ENCODE measurements around the gene DENND1B. TPM values are rescaled to one million over a fixed set of nuclear protein-coding genes. Genes with fewer than 3 reads are reported as not detected.

DENND1B gene
- total RNA-seq, 1 donor from 2014 or later = 7.5 TPM

DNA sequence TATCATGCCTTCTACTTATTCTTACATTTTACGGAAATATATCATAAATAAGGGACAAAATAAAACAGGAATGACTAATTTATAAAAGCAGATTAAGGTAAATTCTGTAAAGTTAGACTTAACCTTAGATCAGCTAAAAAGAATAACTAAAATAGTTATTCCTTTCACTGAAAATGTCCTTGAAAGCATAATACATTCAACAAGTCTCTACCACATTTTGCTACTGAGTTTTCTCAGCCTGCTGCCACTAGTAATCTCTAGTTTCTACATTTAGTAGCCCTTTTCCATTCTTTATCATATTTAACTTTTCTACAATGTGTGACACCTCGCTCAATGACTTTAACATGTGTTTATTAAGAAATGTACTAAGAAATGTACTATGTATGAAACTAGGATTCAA lies 89.0 kb downstream of the DENND1B start:
- Histone ChIP-seq H3K4me3 (ENCODE audit: low read depth, low read length) (no peak overlapping the region), H3K27me3 (ENCODE audit: control insufficient read depth, insufficient read depth, low read length) (no peaks in the 10 kb centered on the region), H3K36me3 (ENCODE audit: control insufficient read depth, insufficient read depth, low read length) (no peaks in the 10 kb centered on the region)
- TF ChIP-seq, protein P1, sequence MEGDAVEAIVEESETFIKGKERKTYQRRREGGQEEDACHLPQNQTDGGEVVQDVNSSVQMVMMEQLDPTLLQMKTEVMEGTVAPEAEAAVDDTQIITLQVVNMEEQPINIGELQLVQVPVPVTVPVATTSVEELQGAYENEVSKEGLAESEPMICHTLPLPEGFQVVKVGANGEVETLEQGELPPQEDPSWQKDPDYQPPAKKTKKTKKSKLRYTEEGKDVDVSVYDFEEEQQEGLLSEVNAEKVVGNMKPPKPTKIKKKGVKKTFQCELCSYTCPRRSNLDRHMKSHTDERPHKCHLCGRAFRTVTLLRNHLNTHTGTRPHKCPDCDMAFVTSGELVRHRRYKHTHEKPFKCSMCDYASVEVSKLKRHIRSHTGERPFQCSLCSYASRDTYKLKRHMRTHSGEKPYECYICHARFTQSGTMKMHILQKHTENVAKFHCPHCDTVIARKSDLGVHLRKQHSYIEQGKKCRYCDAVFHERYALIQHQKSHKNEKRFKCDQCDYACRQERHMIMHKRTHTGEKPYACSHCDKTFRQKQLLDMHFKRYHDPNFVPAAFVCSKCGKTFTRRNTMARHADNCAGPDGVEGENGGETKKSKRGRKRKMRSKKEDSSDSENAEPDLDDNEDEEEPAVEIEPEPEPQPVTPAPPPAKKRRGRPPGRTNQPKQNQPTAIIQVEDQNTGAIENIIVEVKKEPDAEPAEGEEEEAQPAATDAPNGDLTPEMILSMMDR (IDR thresholded peaks at IDR 0.05; ENCODE audit: insufficient read depth, low read length, poor library complexity, severe bottlenecking) = no peak
- no peak for DNase-seq (ENCODE audit: low read depth)

DNA sequence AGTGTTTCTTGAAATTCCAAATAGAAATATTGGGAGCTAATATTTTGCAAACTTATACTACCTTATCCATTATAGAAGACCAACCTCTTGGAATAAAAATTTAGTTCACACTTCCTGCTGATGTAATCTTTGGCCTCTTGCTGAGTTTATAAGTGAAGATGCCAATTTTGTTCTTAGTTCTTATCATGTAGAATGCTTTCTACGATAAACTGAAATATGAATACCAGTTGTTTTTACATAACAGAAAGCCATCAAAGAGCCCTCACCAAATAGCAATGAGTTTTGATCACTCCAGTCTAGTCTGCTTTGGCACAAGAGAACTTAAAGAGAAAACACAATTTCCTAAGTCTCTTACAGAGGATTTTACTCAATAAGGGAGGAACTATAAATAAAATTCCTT lies 89.5 kb downstream of the DENND1B start:
- TF ChIP-seq, protein P1 (IDR thresholded peaks at IDR 0.05; ENCODE audit: insufficient read depth, low read length, poor library complexity, severe bottlenecking) = no peak
- no peaks in the 10 kb centered on the region for H3K27me3 ChIP-seq (ENCODE audit: control insufficient read depth, insufficient read depth, low read length)
- H3K4me3 ChIP-seq (ENCODE audit: low read depth, low read length) = no peak overlapping the region
- H3K36me3 ChIP-seq (ENCODE audit: control insufficient read depth, insufficient read depth, low read length) = no peaks in the 10 kb centered on the region
- DNase-seq (ENCODE audit: low read depth) = no peak

DNA sequence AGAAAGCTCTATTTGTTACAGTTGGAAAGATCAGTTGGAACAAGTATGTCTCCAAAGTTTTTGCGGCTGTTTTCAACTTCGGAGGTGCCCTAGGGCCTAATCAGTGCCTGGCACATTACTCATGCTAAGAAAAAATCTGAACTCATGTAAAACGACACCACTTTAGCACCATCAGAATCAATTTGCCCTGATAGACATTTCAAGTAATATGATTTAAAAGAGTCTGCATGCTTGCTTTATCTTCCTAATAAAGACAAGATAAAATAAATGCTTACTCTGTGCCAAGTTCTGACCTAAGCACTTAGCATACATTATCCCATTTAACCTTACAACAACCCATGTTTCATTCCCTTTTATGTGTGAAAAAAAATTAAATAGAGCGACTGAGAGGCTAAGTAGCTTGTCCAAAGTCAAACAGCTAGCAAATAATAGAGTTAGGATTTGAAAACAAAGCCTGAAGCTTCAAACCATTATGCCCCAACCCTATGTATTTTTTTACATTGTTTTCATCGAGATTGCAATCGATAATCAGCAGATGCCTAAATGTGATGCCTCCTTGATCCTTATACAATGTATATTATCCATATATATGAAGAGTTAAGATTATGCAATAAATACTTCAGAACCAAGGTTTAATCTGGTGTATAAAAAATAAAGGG lies 91.3 kb downstream of the DENND1B start:
- TF ChIP-seq, protein P1 (IDR thresholded peaks at IDR 0.05; ENCODE audit: insufficient read depth, low read length, poor library complexity, severe bottlenecking) = no peak
- Histone ChIP-seq H3K4me3 (ENCODE audit: low read depth, low read length) (no peak overlapping the region), H3K36me3 (ENCODE audit: control insufficient read depth, insufficient read depth, low read length) (no peaks in the 10 kb centered on the region), H3K27me3 (ENCODE audit: control insufficient read depth, insufficient read depth, low read length) (no peaks in the 10 kb centered on the region)
- no peak for DNase-seq (ENCODE audit: low read depth)

DNA sequence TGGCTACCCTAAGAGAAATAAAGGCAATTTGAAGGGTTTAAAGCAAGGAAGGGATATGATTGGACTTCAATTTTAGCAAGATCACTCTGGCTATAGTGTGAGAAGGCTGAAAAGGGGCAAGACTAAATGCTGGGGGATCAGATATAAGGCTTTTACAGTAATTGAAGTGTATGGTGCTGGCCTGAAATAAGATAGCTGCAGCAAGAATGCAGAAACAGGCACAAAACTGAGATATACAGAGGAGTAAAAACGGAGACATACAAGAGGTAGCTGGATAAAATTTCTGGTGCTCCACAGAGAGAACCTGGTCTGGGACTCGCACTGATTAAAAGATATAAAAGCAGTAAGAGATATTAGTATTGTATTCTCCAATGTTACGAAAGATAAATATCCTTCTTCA lies 92.0 kb downstream of the DENND1B start:
- Histone ChIP-seq H3K36me3 (ENCODE audit: control insufficient read depth, insufficient read depth, low read length) (no peaks in the 10 kb centered on the region), H3K27me3 (ENCODE audit: control insufficient read depth, insufficient read depth, low read length) (no peaks in the 10 kb centered on the region), H3K4me3 (ENCODE audit: low read depth, low read length) (no peak overlapping the region)
- TF ChIP-seq, protein P1 (IDR thresholded peaks at IDR 0.05; ENCODE audit: insufficient read depth, low read length, poor library complexity, severe bottlenecking) = no peak
- DNase-seq (ENCODE audit: low read depth) = no peak

DNA sequence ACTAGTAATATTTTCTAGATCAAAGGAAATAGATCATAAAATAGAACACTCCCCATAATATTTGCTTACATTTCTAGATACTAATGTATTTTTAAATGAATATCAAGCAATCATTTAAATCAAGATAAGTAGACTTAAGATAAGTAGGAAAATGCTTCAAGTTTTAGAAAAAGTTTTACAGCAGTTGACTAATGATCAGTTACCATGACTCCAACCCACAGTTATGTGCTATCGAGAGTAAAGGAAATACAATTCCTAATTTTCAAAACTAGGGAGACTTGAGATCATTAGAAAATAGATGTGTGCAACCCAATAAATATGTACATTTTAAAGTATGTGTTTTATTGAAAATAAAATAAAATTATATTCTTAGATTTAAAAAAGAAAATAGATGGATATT lies 95.0 kb downstream of the DENND1B start:
- TF ChIP-seq, protein P1 (IDR thresholded peaks at IDR 0.05; ENCODE audit: insufficient read depth, low read length, poor library complexity, severe bottlenecking) = no peak
- no peak overlapping the region for H3K4me3 ChIP-seq (ENCODE audit: low read depth, low read length)
- no peaks in the 10 kb centered on the region for H3K27me3 ChIP-seq (ENCODE audit: control insufficient read depth, insufficient read depth, low read length)
- no peak for DNase-seq (ENCODE audit: low read depth)
- no peaks in the 10 kb centered on the region for H3K36me3 ChIP-seq (ENCODE audit: control insufficient read depth, insufficient read depth, low read length)

DNA sequence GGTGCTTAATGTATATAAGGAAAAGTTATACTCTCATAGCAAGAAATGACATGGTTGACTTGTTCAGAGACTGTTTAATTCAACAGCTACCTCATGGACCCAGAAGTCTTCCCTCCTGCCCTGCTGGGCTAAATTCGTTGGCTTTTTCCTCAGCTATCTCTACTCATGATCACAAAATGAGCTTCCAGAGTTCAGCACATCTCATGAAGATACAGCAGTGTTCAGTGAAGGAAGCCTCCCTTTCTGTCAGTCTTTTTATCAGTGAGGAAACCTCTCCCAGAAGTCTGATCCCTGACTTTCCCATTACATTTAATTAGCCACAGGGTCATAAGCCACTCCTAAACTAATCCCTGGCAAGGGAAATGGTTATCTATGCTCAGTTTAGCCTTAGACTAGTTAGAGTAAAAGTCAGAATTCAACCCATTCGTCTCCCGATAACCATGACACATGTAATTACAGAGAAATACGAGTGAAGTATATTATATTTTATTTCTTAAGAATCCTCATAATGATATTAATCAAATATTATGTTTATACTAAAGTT lies 97.5 kb downstream of the DENND1B start:
- DNase-seq (ENCODE audit: low read depth) = no peak
- Histone ChIP-seq H3K4me3 (ENCODE audit: low read depth, low read length) (no peak overlapping the region), H3K36me3 (ENCODE audit: control insufficient read depth, insufficient read depth, low read length) (no peaks in the 10 kb centered on the region), H3K27me3 (ENCODE audit: control insufficient read depth, insufficient read depth, low read length) (no peaks in the 10 kb centered on the region)
- TF ChIP-seq, protein P1 (IDR thresholded peaks at IDR 0.05; ENCODE audit: insufficient read depth, low read length, poor library complexity, severe bottlenecking) = no peak
